CD4-positive, alpha-beta T cell treated with Interleukin-4 for 4 hours (primary cell): ENCODE results near the gene CPTP.
A peak's percentile ranks its signal among the peaks of the same experiment; 100 is the strongest.

Experiments
- DNase-seq: peaks from one replicate; pipeline ENCODE4 v3.0.0-alpha.2; 2020

The CPTP gene

DNA sequence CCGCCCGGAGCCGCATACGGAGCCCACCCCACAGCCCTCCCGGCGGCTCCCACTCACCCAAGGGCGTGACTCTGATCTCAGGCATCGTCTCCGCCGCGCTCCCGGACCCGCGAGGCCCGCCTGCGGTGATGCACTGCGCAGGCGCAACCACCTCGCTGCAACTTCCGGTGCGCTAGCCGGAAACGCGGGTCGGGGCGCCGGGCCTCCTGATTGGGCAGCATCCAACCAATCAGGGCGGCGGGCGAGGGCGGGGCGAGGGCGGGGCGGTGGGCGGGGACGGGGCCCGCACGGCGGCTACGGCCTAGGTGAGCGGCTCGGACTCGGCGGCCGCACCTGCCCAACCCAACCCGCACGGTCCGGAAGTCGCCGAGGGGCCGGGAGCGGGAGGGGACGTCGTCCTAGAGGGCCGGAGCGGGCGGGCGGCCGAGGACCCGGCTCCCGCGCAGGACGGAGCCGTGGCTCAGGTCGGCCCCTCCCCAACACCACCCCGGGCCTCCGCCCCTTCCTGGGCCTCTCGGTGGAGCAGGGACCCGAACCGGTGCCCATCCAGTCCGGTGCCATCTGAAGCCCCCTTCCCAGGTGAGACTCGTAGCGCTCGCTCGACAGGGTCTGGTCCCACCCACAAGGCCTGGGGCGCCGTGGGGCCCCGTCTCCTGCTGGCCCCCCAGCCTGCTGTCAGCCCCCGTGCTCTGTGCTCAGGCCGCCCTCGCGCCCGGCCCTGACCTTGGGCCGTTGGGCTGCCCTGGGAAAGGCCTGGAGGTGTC lies at the start of gene CPTP, which contains the start of gene INTS11:
Gene CPTP, plus strand, starts transcription at position 279 of the 764 bp plus-strand sequence. CDS start 2,109 bp downstream, outside the sequence.
Gene INTS11, minus strand, starts transcription at position 137 of the 764 bp plus-strand sequence. Its CDS starts 52 bp downstream, at position 85.
- peak; percentile 93 for DNase-seq

- no peak for DNase-seq
Observed at GRCh38 chr1:1274931-1275431, 49.6 kb upstream of the CPTP start.

DNA sequence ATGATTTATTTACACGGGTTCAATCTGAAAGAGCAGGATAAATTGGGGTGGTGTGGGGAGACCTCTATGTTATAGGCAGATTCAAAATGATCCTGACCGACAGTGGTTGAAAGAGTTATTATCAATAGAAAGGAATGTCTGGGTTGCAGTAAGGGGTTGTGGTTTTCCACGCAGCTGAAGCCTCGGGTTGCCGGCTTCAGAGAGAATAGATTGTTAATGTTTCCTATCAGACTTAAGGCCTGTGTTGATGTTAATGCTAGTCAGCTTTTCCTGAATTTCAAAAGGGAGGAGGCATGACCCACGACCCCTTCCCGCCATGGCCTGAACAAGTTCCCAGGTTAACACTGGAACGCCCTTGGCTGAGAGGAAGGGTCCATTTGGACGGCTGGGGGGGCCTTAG lies 48.8 kb upstream of the CPTP start:
- no peak for DNase-seq

DNA sequence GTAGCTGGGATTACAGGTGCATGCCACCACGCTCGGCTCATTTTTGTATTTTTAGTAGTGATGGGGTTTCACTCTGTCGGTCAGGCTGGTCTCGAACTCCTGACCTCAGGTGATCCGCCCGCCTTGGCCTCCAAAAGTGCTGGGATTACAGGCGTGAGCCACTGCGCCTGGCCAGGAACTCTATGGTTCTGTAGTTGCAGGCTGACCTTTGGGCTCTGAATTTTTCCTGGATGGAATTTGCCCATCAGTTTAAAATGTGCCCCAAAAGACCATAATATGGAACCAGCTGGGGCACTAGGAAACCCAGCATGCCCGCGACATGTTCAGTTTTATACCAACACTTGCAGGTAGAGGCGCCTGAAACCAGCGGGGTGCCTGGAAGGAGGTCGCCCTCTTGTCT lies 46.0 kb upstream of the CPTP start:
- DNase-seq: no peak

- no peak for DNase-seq
Observed at GRCh38 chr1:1279028-1279427, 45.6 kb upstream of the CPTP start.

DNA sequence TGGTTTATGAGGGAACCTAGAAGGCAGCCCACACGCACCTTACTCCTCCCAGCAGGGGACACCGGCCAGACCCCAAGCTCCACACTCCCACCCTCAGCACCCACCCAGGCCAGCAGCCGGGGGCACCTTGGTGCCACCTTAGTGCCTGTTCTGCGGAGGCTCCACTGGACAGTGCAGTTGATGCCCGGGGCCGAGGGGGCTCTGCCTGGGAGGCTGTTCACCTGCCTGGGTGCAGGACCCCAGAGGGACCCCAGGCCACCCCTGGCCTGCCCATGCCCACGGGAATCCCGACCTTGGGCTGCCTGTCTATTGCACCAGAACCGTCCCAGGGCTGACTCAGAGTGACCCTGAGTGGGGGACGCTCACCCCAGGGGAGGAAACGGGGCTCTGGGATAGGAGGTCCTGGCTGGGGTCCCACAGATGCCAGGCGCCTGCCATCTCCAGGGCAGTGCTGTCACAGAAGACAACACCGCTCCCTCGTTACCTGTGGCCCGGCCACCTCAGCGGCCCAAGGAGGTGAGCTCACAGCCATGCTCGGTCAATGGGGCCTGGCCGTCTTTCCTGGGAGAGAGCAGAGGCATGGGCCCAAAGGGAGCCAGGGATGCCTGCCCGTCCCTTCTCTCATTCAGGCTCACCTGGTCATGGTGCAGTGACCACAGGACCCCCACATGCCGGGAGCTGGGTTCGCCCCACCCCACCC lies 43.7 kb upstream of the CPTP start:
- DNase-seq: no peak

DNA sequence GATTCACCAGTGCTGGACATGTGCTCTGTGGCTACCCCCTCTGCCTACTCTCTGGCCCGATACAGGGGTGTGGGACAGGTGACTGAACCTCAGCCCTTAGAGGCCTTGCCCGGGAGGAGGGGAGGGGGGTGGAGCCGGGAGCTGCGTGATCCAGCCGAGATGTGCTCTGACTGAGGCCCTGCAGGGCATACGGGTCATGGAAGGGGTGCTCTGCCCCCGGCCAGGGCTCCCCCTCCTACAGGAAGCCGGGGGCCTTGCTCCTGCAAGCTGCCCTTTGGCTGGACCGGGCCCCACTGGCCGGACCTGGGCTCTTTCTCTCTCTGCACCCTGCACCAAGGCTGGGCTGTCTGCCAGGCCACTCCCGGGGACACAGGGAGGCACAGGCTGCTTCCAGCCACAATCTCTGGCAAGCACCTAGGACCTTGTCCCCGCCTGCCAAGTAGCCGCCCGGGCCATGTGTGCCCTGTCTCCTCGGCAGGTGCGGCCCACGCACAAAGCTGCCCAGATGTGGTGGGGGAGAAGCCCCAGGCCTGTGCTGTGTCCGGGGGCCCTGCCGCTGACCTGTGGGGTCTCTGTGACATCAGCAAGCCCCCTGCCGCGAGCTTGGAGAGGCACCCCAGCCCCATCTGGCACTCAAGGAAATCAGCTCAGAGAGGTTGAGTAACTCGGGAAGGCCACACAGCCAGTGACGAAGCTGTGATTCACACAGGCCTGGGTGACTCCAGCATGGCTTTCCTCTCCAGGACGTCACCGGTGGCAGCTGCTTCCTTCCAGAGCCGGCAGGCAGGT lies 42.9 kb upstream of the CPTP start:
- no peak for DNase-seq

DNA sequence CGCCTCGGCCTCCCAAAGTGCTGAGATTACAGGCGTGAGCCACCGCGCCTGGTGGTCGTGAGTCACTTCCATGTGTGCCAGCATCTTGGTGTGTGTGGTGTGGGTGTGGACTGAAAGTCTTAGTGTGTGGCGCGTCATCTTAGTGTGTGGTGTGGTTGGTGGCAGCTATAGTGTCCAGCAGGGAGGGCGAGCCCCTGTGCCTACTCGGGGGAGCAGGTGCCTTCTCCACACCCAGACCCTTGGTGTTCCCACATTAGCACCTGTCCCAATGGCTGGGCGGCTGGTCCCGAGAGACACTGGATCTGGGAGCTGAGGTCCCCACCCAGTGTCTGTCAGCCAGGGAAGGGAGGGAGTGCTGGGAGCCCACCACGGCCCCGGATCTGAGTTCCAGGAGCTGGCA lies 41.6 kb upstream of the CPTP start:
- DNase-seq: no peak

- DNase-seq: no peak
Observed at GRCh38 chr1:1283821-1284220, 40.8 kb upstream of the CPTP start.

DNA sequence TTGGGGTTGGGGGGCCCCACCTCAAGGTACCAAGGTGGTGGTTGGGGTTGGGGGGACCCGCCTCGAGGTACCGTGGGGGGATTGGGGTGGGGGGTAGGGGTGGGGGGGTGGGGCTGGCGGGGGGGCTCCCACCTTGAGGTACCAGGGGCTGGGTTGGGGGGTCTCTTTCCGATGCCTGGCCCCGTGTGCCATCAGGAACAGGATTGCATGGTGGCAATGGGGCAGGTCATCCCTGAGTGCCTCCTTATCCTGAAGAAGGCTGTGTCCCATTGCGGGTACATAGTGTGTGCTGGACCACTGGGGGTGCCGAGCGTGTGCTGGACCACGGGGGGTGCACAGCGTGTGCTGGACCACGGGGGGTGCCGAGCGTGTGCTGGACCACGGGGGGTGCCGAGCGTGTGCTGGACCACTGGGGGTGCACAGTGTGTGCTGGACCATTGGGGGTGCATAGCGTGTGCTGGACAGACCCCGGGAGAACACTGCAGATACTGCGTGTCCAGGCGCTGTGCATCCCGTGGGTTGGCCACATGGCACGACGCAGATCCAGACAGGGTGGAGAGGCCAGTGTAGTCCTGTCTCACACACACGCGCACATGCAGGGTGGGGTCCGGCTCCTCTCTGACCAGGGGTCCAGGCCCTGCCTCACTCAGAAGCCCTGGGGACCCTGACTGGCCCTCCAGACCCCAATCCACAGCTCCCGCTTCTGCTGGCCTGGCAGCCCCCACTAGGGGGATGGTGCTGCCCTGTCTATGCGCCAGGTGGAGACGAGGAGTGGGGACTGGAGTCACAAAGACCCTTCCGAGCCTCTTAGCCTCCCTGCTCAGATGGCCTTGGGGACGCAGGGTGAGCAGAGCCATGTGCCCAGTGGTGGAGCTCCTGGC lies 40.1 kb upstream of the CPTP start:
- DNase-seq: no peak

DNA sequence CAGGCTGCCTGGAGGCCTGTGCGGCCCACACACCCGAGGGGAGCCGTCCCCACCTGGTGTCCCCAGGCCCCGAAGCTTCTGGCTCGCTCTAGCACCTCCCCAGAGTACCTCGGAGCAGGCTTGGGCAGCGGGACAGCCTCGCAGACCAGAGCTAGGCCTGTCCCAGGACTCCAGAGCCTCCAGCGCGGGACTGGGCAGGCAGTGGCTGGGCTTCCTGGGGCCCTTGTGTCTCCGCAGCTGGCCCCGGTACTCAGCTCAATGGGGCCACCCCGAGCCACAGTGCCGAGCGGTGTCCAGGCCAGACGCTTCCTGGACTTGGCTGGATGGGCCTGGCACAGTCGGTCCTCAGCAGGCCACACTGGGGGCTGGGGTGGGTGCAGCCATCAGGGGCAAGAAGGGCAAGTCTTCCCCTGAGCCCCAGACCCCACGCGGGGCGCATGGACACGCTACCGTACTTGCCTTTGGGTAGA lies 39.5 kb upstream of the CPTP start:
- DNase-seq: no peak

GRCh38 chr1:1285611-1286311 lies 38.8 kb upstream of the CPTP start:
- DNase-seq: no peak

DNA sequence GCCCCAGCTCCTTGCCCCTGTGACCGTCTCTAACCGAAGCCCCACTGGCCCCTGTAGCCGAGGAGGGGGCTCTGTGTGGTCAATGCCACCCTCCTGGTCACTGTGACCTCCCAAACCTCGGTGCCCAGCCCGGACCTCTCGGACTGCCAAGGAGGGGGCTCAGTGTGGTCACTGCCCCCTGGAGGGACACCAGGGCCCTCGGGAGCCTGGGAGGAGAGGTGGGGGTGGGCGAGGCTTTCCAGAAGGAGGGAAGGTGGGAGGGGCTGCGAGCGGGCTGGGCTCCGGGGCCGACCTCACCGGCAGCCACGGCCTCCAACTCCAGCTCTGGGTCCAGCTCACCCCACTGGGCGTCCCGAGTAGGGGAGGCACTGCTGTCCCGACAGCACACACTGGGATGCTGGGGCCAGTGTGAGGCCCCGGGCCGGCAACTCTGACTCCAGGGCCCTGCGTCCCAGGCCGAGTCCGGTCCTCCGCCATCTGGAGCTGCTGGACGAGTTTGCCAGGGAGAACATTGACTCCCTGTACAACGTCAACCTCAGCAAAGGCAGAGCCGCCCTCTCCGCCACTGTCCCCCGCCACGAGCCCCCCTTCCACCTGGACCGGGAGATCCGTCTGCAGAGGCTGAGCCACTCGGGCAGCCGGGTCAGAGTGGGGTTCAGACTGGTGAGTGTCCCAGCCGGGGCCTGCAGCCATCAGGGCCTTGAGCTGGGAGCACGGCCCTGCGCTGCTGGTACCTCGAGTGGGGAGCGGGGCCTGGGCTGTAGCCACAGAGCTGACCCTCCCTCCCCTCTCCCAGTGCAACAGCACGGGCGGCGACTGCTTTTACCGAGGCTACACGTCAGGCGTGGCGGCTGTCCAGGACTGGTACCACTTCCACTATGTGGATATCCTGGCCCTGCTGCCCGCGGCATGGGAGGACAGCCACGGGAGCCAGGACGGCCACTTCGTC lies 38.0 kb upstream of the CPTP start:
- DNase-seq: no peak

DNA sequence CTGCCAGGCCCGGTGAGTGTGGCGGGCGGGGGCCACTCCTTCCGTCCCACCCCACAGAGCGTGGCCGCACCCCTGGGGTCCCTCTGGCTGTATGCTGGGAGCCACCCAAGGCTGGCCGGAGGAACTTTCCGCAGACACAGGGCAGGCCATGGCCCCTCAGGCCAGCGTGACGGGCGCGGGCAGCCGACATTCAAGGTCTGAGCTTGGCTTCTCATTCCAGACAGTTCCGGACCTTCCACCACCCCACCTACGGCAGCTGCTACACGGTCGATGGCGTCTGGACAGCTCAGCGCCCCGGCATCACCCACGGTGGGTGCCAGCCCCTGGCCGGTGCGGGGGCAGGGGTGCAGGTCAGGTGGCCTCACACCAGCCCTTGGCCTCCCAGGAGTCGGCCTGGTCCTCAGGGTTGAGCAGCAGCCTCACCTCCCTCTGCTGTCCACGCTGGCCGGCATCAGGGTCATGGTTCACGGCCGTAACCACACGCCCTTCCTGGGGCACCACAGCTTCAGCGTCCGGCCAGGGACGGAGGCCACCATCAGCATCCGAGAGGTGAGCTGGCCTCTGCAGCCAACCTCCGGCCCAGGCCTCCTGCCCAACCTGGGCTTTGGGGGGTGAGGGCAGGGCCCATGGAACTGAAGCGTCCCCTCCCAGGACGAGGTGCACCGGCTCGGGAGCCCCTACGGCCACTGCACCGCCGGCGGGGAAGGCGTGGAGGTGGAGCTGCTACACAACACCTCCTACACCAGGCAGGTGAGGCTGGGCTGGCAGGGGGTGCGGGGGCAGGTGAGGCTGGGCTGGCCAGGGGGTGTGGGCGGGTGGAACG lies 37.1 kb upstream of the CPTP start:
- DNase-seq: no peak

GRCh38 chr1:1290238-1290731 lies 34.3 kb upstream of the CPTP start:
- DNase-seq: peak; percentile 57

DNA sequence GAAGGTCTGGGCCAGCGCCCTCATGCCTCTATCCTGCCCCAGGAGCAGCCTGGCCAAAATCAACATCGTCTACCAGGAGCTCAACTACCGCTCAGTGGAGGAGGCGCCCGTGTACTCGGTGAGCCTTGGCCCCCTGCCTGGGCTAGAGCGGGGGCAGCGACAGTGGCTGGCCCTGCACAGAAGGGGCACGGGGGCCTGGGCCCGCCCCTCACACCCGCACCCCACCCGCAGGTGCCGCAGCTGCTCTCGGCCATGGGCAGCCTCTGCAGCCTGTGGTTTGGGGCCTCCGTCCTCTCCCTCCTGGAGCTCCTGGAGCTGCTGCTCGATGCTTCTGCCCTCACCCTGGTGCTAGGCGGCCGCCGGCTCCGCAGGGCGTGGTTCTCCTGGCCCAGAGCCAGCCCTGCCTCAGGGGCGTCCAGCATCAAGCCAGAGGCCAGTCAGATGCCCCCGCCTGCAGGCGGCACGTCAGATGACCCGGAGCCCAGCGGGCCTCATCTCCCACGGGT lies 33.5 kb upstream of the CPTP start:
- no peak for DNase-seq

DNA sequence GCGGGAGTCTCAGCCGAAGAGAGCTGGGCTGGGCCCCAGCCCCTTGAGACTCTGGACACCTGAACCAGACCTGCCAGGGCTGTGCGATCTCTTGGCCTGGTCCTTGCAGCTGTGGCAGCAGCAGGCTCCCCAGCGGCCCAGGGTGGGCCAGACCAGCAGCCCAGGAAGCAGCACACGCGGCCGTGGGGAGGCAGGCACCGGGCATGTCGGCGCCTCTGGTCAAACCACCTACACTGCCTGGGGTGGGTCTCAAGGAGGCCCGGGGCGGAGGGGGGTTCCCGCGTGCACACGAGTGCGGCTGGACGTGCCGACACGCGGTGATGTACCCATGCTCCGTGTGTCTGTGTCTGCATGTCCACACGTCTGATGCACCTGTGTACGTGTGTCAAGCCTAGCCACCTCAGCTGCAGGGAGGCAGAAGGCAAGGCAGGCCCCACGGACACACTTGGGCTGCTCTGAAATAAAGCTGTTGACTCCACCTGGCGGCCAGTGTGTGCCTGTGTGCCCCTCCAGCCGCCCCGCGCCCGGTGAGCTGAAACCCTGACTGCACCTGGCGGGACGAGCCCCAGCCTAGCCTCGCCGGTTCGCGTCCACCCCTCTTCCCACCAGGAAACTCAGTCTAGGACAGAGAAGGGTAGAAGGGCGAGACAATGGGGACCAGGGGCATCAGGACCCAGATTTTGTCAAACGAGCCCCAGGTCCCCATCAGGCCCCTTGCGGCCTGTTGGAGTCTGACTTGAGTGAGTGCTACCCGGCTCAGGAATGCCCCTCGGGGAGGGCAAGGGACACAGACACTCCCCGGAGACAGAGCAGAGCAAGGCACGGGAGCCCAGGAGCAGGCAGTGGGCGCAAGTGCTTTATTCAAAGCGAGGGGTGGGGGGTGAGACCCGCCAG lies 32.8 kb upstream of the CPTP start:
- peak; percentile 62 for DNase-seq

DNA sequence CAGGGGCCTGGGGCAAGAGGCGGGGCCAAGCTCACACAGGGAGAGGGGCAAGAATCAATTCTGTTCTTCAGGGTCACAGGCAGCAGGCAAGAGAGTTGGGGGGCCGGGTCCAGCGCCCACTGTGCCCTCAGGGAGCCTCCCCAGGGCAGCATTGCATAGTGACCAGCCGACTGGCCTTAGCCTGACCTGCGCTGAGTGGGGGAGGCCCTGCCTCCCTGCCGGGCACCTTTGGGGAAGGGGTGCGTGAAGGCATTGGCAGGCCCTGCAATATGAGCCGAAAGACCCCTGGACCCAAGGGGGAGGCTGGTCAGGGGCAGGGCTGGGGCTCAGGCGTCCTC lies 32.2 kb upstream of the CPTP start:
- no peak for DNase-seq
